Sigmoid colon (tissue), 4 donors: ENCODE measurements around the gene UBAP1L.

Source experiments
- CTCF ChIP-seq, 4 experiments: fragments of 450-650 bp in 3 of 4; fragments of 200-600 bp in 1 of 4; IDR thresholded peaks; one replicate each; pipeline ENCODE4 v1.5.1; 2016 to 2019; ENCODE audit warnings: antibody characterized with exemption in 4 of 4, mild to moderate bottlenecking in 3 of 4, moderate library complexity in 2 of 4
- EP300 ChIP-seq, 4 donors: sonication (generic); formaldehyde crosslinking; IDR thresholded peaks; one replicate each; pipeline ENCODE4 v1.6.1; 2017; ENCODE audit warnings: antibody characterized with exemption in 4 of 4
- POLR2A ChIP-seq, 2 donors: fragments of 450-650 bp; IDR thresholded peaks; one replicate each; pipeline ENCODE4 v1.6.1; 2016; ENCODE audit warnings: antibody characterized with exemption in 2 of 2, mild to moderate bottlenecking in 2 of 2, moderate library complexity in 2 of 2
- POLR2AphosphoS5 ChIP-seq, 4 donors: sonication (generic); formaldehyde crosslinking; IDR thresholded peaks; one replicate each; pipeline ENCODE4 v1.6.1; 2017; ENCODE audit warnings: antibody characterized with exemption in 4 of 4

GRCh38 chr15:65164139-65164538 is 49.1 kb upstream of the UBAP1L start:
- TF ChIP-seq POLR2A (IDR thresholded peaks at IDR 0.05): no peak
- TF ChIP-seq POLR2AphosphoS5 (IDR thresholded peaks at IDR 0.05): no peak
- TF ChIP-seq CTCF (IDR thresholded peaks at IDR 0.05): no peak
- no peak for TF ChIP-seq EP300 (IDR thresholded peaks at IDR 0.05)
